Cardiac septum (tissue), 1 donor: Measurements from ENCODE around the gene CUL4A. TPM values are rescaled to one million over a fixed set of nuclear protein-coding genes. Genes with fewer than 3 reads are reported as not detected.
"Not testable (repeated sequence)": the region's sequence is repeated elsewhere in the genome, so short reads cannot be mapped to it uniquely, and the experiment has no call there.

Source experiments
- DNase-seq: peaks from one replicate; pipeline ENCODE4 v3.0.0-alpha.2; 2020; ENCODE audit warnings: low spot score
- intact Hi-C: fragments of 100-400 bp; cut with DNase I; formaldehyde crosslinking; loops from one replicate; pipeline ENCODE4 v1.14.0; 2022
- microRNA-seq: library from miRNA; unstranded; fragments of <30 nt; microRNA quantifications from one replicate; pipeline ENCODE4 v1.2.0, GENCODE V29; 2020
- total RNA-seq: library from RNA; stranded (reverse); fragmentation: NEBNext Ultra II Directional; extraction: Animal tissue kit (Norgen Biotek cat#: 25700); gene quantifications from one replicate; pipeline ENCODE4 v1.2.1, GENCODE V29; 2021
- donor health status: DM: no; HTN: no; CAD: no.

Gene CUL4A
- total RNA-seq, 1 donor from 2014 or later = 92.5 TPM

- DNase-seq = no peak
Observed at GRCh38 chr13:113302986-113303385, 93.6 kb downstream of the CUL4A start.

DNA sequence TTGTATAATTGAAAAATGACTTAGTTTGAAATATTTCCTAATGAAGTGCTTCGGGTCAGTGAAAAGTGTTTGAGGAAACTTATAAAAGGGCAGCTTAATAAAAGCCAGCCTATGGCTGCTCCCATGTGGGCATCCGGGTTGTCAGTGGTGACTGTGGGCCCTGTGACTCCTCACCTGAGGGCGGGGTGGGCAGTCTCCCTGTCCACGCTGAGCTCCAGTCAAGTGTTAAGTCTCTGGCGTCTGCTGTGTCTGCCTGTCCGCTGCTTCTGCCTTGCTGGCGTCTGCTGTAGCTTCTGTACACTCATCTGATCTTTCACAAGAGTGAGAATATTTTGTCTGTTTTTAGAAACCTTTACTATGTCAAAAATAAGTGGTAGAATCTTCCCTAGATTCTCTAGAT lies 94.7 kb downstream of the CUL4A start:
- no peak for DNase-seq
- intact Hi-C loops = no loop called here

More at GRCh38 chr13:113302986-113303385, 93.6 kb downstream of the CUL4A start:
- intact Hi-C loops = no loop called here

GRCh38 chr13:113305208-113305607 lies 95.8 kb downstream of the CUL4A start:
- no peak for DNase-seq

GRCh38 chr13:113307491-113307890 lies 98.1 kb downstream of the CUL4A start:
- intact Hi-C loops = no loop called here
- DNase-seq = no peak

More at GRCh38 chr13:113305208-113305607, 95.8 kb downstream of the CUL4A start:
- intact Hi-C loops = no loop called here

DNA sequence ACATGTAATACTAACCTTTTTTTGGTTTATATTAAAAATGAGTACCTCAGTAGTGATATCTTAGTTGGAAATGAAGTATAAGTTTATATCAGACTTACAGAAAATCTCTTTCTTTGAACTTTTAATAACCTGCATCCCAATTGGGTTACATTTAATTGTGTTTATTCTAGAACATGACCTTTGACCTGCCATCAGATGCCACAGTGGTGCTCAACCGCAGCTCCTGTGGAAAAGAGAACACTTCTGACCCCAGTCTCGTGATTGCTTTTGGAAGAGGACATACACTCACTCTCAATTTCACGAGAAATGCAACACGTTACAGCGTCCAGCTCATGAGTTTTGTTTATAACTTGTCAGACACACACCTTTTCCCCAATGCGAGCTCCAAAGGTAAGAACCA lies 100.1 kb downstream of the CUL4A start:
- intact Hi-C loops = no loop called here
- no peak for DNase-seq

DNA sequence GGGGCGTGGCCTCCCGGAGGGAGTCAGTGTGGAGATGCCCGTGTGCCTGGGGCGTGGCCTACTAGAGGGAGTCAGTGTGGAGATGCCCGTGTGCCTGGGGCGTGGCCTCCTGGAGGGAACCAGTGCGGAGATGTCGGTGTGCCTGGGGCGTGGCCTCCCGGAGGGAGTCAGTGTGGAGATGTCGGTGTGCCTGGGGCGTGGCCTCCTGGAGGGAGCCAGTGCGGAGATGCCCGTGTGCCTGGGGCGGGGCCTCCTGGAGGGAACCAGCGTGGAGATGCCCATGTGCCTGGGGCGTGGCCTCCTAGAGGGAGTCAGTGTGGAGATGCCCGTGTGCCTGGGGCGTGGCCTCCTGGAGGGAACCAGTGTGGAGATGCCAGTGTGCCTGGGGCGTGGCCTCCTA lies 104.7 kb downstream of the CUL4A start:
- intact Hi-C loops, DNase-seq: not testable (repeated sequence)

- DNase-seq, intact Hi-C loops: not testable (repeated sequence)
Observed at GRCh38 chr13:113314895-113315470, 105.6 kb downstream of the CUL4A start.

- intact Hi-C loops = no loop called here
- no peak for DNase-seq
Observed at GRCh38 chr13:113315992-113316391, 106.6 kb downstream of the CUL4A start.

Small RNA genes within 50 kb of the gene (microRNA-seq; reads per million reads assigned to microRNA genes)
- not detected for gene MIR8075

Other genes with a start within 250 kb of the CUL4A start
- 38.9 TPM for gene MCF2L, start 240.4 kb upstream of the CUL4A start, total RNA-seq
- 0.46 TPM for gene F7, start 103.8 kb upstream of the CUL4A start, total RNA-seq
- gene F10, start 86.8 kb upstream of the CUL4A start, total RNA-seq = 13.7 TPM
- not detected for gene PROZ, start 51.0 kb upstream of the CUL4A start, total RNA-seq
- 47.8 TPM for gene PCID2, start 944 bp upstream of the CUL4A start, total RNA-seq
- gene LAMP1, start 87.6 kb downstream of the CUL4A start, total RNA-seq = 91.4 TPM
- gene GRTP1, start 154.5 kb downstream of the CUL4A start, total RNA-seq = 0.70 TPM
- gene ADPRHL1, start 243.9 kb downstream of the CUL4A start, total RNA-seq = 480 TPM